ENCODE results near the gene CD3G. TPM values are rescaled to one million over a fixed set of nuclear protein-coding genes. Genes with fewer than 3 reads are reported as not detected.
A peak's percentile ranks its signal among the peaks of the same experiment; 100 is the strongest.
"Not testable (repeated sequence)": the region's sequence is repeated elsewhere in the genome, so short reads cannot be mapped to it uniquely, and the experiment has no call there.

Gene CD3G
- total and polyA plus RNA-seq, 2 of the 4 experiments (the other 2 are of a cell fraction), result not detected

- intact Hi-C loops (cut with micrococcal nuclease), result loop anchor here (1.0 kb wide), 2 partner anchors 34 to 86 kb away; partner anchors contain the start of gene KMT2A
- Histone ChIP-seq H3K79me1 (ENCODE audit: low read depth in 1 of 2, low read length in 2 of 2) (peaks cover 14 to 35% of the 10 kb centered on the region in 2 experiments), H3K4ac (ENCODE audit: low read depth, low read length) (peak overlapping the region; percentile 41), H4K20me1 (ENCODE audit: insufficient read depth, low read length) (peaks cover 36% of the 10 kb centered on the region), H2BK5ac (ENCODE audit: low read depth, low read length, poor library complexity, severe bottlenecking) (peak overlapping the region; percentile 73), H3K36me3 (ENCODE audit: control insufficient read depth, insufficient read depth, low read length) (peaks cover 11% of the 10 kb centered on the region), H3K14ac (replicated peaks; ENCODE audit: low read depth, low read length) (peak overlapping the region; percentile 50; the same call in 1 of the 2 replicates), H4K5ac (ENCODE audit: low read depth, low read length) (peak overlapping the region; percentile 50; the same call in 1 of the 2 replicates), H2AK5ac (ENCODE audit: low read depth, low read length) (peak overlapping the region; percentile 15; the same call in 1 of the 2 replicates), H3K18ac (ENCODE audit: low read depth, low read length) (peak overlapping the region; percentile 64; the same call in 1 of the 2 replicates), H3K4me3 (ENCODE audit: insufficient read depth, low read depth, low read length) (peak overlapping the region; percentile 86), H3K9ac (ENCODE audit: low read depth, low read length) (peak overlapping the region; percentile 54), H3K4me2 (ENCODE audit: low read depth, low read length) (peak overlapping the region; percentile 89), H3K27ac (ENCODE audit: insufficient read depth, low read length) (peak overlapping the region; percentile 88), H4K91ac (ENCODE audit: insufficient read depth, low read depth, low read length) (peak overlapping the region; percentile 17; the same call in 1 of the 2 replicates)
- H2AK9ac ChIP-seq (replicated peaks; ENCODE audit: low read depth, low read length, poor library complexity); dilution Hi-C loops (cut with HindIII; ENCODE audit: low sequenced_read_pairs, unreplicated experiment); H3K27me3 ChIP-seq (ENCODE audit: control insufficient read depth, insufficient read depth, low read length); H4K8ac ChIP-seq (ENCODE audit: low read depth in 2 of 2, low read length in 2 of 2); H3K56ac ChIP-seq (ENCODE audit: extremely low read depth, insufficient read depth, low read length); H2BK15ac ChIP-seq (ENCODE audit: low read depth, low read length); ATAC-seq (ENCODE audit: low read depth); H3K9me1 ChIP-seq (ENCODE audit: insufficient read depth, low read length); H2BK120ac ChIP-seq (ENCODE audit: low read depth, low read length); in situ Hi-C loops (cut with MboI; ENCODE audit: low sequenced_read_pairs); H3K9me3 ChIP-seq (ENCODE audit: control insufficient read depth, insufficient read depth, low read length); H2BK20ac ChIP-seq (ENCODE audit: low read depth, low read length); H3K23ac ChIP-seq (ENCODE audit: low read depth, low read length); POLR2A ChIA-PET (ENCODE audit: unreplicated experiment); DNase-seq; BruUV-seq (replicated peaks); H3K4me1 ChIP-seq (ENCODE audit: control insufficient read depth, insufficient read depth, low read length); H2AFZ ChIP-seq (replicated peaks; ENCODE audit: low read length, poor library complexity): not testable (repeated sequence)
- CTCF ChIA-PET, result interaction anchor here (0.6 to 0.8 kb wide), 3 partner anchors 17 to 987 kb away, joined by 3 to 5 read pairs (median 3); no protein-coding TSS in a partner anchor
- WGBS, 2 experiments (ENCODE audit: extremely low coverage in 2 of 2, insufficient read length in 1 of 2), result 83% methylated on average over 4 of the region's 7 CpGs; no CpG with 5 or more reads in 1 of the 2 experiments
Observed at GRCh38 chr11:118402594-118402993, 58.5 kb downstream of the CD3G start.

Small RNA genes within 50 kb of the gene (microRNA-seq; reads per million reads assigned to microRNA genes)
- gene AP001582.1 (ENCODE audit: insufficient read depth, insufficient read length), result not detected

Small RNA genes within 50 kb of the gene (small RNA-seq; reads per million reads assigned to genes)
- gene AP001582.1, result 0 reads per million in 5 experiments

Other genes starting within 250 kb of the CD3G start
- gene SCN4B, start 191.5 kb upstream of the CD3G start, total RNA-seq (2012; rRNA removed), result under 0.01 and 0.18 TPM in 2 replicates
- 0.33 and 0.44 TPM in 2 replicates for gene SCN4B, start 191.5 kb upstream of the CD3G start, polyA plus RNA-seq (2012; rRNA removed)
- gene SCN2B, start 167.7 kb upstream of the CD3G start, total RNA-seq (2012; rRNA removed), result under 0.01 TPM in 2 replicates
- 0.05 and 0.10 TPM in 2 replicates for gene SCN2B, start 167.7 kb upstream of the CD3G start, polyA plus RNA-seq (2012; rRNA removed)
- not detected in 2 replicates for gene JAML, start 119.3 kb upstream of the CD3G start, total RNA-seq (2012; rRNA removed)
- not detected in 2 replicates for gene JAML, start 119.3 kb upstream of the CD3G start, polyA plus RNA-seq (2012; rRNA removed)
- 0.36 and 0.56 TPM in 2 replicates for gene MPZL3, start 92.0 kb upstream of the CD3G start, total RNA-seq (2012; rRNA removed)
- gene MPZL3, start 92.0 kb upstream of the CD3G start, polyA plus RNA-seq (2012; rRNA removed), result 0.14 and 0.15 TPM in 2 replicates
- not detected in 2 replicates for gene MPZL2, start 80.0 kb upstream of the CD3G start, total RNA-seq (2012; rRNA removed)
- gene MPZL2, start 80.0 kb upstream of the CD3G start, polyA plus RNA-seq (2012; rRNA removed), result not detected in 2 replicates
- not detected in 2 replicates for gene CD3E, start 39.6 kb upstream of the CD3G start, total RNA-seq (2012; rRNA removed)
- gene CD3E, start 39.6 kb upstream of the CD3G start, polyA plus RNA-seq (2012; rRNA removed), result not detected in 2 replicates
- not detected in 2 replicates for gene CD3D, start 1.6 kb upstream of the CD3G start, total RNA-seq (2012; rRNA removed)
- not detected in 2 replicates for gene CD3D, start 1.6 kb upstream of the CD3G start, polyA plus RNA-seq (2012; rRNA removed)
- gene UBE4A, start 15.3 kb downstream of the CD3G start, total RNA-seq (2012; rRNA removed), result 69.7 and 71.1 TPM in 2 replicates
- gene UBE4A, start 15.3 kb downstream of the CD3G start, polyA plus RNA-seq (2012; rRNA removed), result 11.4 and 15.2 TPM in 2 replicates
- gene ATP5MG, start 57.3 kb downstream of the CD3G start, total RNA-seq (2012; rRNA removed), result 71.1 and 219 TPM in 2 replicates
- 144 and 149 TPM in 2 replicates for gene ATP5MG, start 57.3 kb downstream of the CD3G start, polyA plus RNA-seq (2012; rRNA removed)
- 19.7 and 21.1 TPM in 2 replicates for gene KMT2A, start 92.1 kb downstream of the CD3G start, total RNA-seq (2012; rRNA removed)
- gene KMT2A, start 92.1 kb downstream of the CD3G start, polyA plus RNA-seq (2012; rRNA removed), result 15.0 and 18.2 TPM in 2 replicates
- gene TTC36, start 183.1 kb downstream of the CD3G start, total RNA-seq (2012; rRNA removed), result not detected in 2 replicates
- gene TTC36, start 183.1 kb downstream of the CD3G start, polyA plus RNA-seq (2012; rRNA removed), result not detected in 2 replicates
- gene TMEM25, start 186.8 kb downstream of the CD3G start, total RNA-seq (2012; rRNA removed), result 14.0 and 14.2 TPM in 2 replicates
- gene TMEM25, start 186.8 kb downstream of the CD3G start, polyA plus RNA-seq (2012; rRNA removed), result 37.1 and 41.7 TPM in 2 replicates
- gene IFT46, start 221.6 kb downstream of the CD3G start, total RNA-seq (2012; rRNA removed), result 45.5 and 46.2 TPM in 2 replicates
- 27.7 and 30.1 TPM in 2 replicates for gene IFT46, start 221.6 kb downstream of the CD3G start, polyA plus RNA-seq (2012; rRNA removed)
- gene ARCN1, start 228.1 kb downstream of the CD3G start, total RNA-seq (2012; rRNA removed), result 148 and 176 TPM in 2 replicates
- gene ARCN1, start 228.1 kb downstream of the CD3G start, polyA plus RNA-seq (2012; rRNA removed), result 212 and 215 TPM in 2 replicates

Data from IMR-90 (cell line).